Stimulated activated naive B cell treated with anti-CD40 and anti-IgM and Interleukin-4, amounts not matched to agents 10 μg/mL and 1 μg/mL and 100 μg/mL, for 72 hours (primary cell): ENCODE measurements around the gene C2orf81.
"Not testable (repeated sequence)": the region's sequence is repeated elsewhere in the genome, so short reads cannot be mapped to it uniquely, and the experiment has no call there.

Source experiments
- ATAC-seq, 2 donors: fragments of 150-1000 bp; cut with Tn5 transposase; replicated peaks; 2 replicates each; pipeline ENCODE4 v1.10.0; 2021; ENCODE audit warnings: moderate library complexity in 1 of 2
- DNase-seq: peaks from one replicate; pipeline ENCODE4 v3.0.0; 2021
- H3K27ac Mint-ChIP-seq: one replicate; pipeline ENCODE4 v1.8.0; 2022; ENCODE audit warnings: mild to moderate bottlenecking, mixed read lengths
- H3K27me3 Mint-ChIP-seq, 2 donors: one replicate each; pipeline ENCODE4 v1.8.0; 2022; ENCODE audit warnings: mixed read lengths in 2 of 2
- H3K36me3 Mint-ChIP-seq, 2 donors: one replicate each; pipeline ENCODE4 v1.8.0; 2022; ENCODE audit warnings: mixed read lengths in 2 of 2, mild to moderate bottlenecking in 1 of 2
- H3K4me1 Mint-ChIP-seq, 2 donors: one replicate each; pipeline ENCODE4 v1.8.0; 2022; ENCODE audit warnings: mixed read lengths in 2 of 2, mild to moderate bottlenecking in 1 of 2
- H3K4me3 Mint-ChIP-seq, 2 donors: one replicate each; pipeline ENCODE4 v1.8.0; 2022; ENCODE audit warnings: mild to moderate bottlenecking in 2 of 2, mixed read lengths in 2 of 2, moderate library complexity in 1 of 2
- H3K9me3 Mint-ChIP-seq, 2 donors: one replicate each; pipeline ENCODE4 v1.8.0; 2022; ENCODE audit warnings: mixed read lengths in 2 of 2, mild to moderate bottlenecking in 1 of 2

C2orf81 gene

DNA sequence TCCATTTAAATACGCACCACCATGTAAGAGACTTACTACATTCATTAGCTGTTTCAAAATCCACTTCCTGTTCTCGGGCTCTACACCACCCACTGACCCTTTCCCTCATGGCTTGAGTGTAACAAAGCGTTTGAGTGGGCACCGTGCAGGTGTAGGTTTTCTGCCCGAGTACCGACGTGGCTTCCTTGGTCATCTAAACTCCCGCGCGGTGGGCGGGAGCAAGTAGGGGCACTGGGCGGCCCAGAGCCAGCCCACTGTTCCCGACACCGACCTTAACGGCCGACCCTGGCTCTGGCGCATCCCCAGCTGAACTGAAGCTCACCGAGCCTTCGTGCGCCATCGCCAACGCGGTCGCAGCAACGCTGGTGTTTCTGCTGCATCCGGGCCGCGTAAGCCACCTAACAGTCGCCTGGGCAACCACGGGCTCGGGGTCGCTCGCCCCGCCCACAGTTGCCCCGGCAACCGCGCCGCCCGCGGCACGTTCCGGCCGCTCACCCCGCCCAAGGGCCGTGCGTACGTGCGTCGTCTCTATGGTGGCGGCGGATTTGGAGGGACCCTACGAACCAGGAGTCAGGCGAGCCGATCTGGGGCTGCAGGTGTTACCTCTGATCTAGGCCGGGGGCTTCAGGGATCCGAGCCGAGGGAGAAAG is at the start of gene C2orf81, which contains the start of gene WDR54:
TSS of gene C2orf81 (minus strand) at position 399 of the 650 bp plus-strand sequence. CDS start at position 340, 59 bp downstream.
TSS of gene WDR54 (plus strand) at position 510 of the 650 bp plus-strand sequence. CDS start 424 bp downstream, outside the sequence.
- DNase-seq: peak; percentile 95
- ATAC-seq: peak; percentile 91 to 94
- no peaks in the 10 kb centered on the region for H3K9me3 Mint-ChIP-seq
- peaks cover 11 to 17% of the 10 kb centered on the region in 2 donors for H3K36me3 Mint-ChIP-seq
- H3K27ac Mint-ChIP-seq: peak within 1 kb of the TSS; percentile 95
- peak within 1 kb of the TSS; percentile 94 for H3K4me3 Mint-ChIP-seq
- peaks cover 27 to 62% of the 10 kb centered on the region in 2 donors for H3K4me1 Mint-ChIP-seq
- H3K27me3 Mint-ChIP-seq: no peaks in the 10 kb centered on the region

DNA sequence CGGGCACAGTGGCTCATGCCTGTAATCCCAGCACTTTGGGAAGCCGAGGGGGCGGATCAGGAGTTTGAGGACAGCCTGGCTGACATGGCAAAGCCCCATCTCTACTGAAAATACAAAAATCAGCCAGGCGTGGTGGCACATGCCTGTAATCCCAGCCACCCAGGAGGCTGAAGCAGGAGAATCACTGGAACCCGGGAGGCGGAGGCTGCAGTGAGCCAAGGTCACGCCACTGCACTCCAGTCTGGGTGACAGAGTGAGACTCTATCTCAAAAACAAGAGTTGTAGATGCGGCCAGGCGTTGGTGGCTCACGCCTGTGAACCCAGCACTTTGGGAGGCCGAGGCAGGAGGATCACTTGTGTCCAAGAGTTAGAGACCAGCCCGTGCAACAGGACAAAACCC is 49.3 kb upstream of the C2orf81 start:
- ATAC-seq, H3K9me3 Mint-ChIP-seq, DNase-seq, H3K27me3 Mint-ChIP-seq: not testable (repeated sequence)
- Mint-ChIP-seq H3K4me3 (peak overlapping the region in 1 of 2 donors; percentile 39), H3K4me1 (peaks cover 13 to 39% of the 10 kb centered on the region in 2 donors), H3K27ac (peak overlapping the region; percentile 91), H3K36me3 (peaks cover 24 to 36% of the 10 kb centered on the region in 2 donors)

DNA sequence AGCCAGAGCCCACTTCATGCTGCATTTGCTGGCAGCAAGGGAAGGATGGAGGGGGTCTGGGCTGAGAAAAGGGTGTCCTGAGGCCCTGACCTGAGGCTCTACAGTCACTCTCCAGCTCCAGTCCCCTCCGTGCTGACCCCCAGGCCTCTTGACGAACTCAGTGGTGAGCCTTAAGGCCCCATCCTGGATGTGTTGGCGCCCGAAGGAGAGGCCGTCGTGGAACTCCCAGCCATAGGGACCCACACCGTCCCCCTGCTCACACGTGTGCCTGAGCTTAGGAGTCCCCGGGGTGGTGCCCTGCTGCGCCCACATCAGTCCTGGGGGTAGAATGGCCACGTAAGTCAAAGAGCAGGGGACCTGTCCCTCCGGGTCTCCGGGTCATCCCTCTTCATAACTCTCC is 43.0 kb upstream of the C2orf81 start:
- DNase-seq (no peak), ATAC-seq (peak in 1 of 2 donors; percentile 6)
- Mint-ChIP-seq H3K27me3 (no peaks in the 10 kb centered on the region), H3K9me3 (no peaks in the 10 kb centered on the region), H3K36me3 (peaks cover 16 to 32% of the 10 kb centered on the region in 2 donors), H3K4me1 (peaks cover 16 to 41% of the 10 kb centered on the region in 2 donors), H3K27ac (peak overlapping the region; percentile 90), H3K4me3 (peak overlapping the region; percentile 95 to 100)

DNA sequence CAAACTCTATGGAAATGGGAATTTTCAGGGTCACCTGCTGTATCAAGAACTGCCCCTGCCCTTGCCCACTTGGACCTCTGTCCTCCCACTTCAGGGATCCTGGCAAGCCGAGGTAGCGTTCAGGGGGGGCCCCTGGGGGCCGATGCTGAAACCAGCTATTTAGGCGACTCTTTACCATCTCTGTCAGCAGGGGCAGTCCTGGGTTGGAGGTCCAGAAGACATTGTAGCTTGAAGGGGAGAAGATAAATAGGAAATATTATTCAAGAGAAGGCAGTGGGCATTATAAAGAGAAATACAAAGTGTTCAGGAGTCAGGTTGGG is 41.3 kb upstream of the C2orf81 start:
- H3K4me1 Mint-ChIP-seq: peaks cover 22 to 49% of the 10 kb centered on the region in 2 donors
- H3K27ac Mint-ChIP-seq: peak overlapping the region; percentile 60
- ATAC-seq: no peak
- DNase-seq: no peak
- H3K4me3 Mint-ChIP-seq: no peak overlapping the region
- peaks cover 16 to 32% of the 10 kb centered on the region in 2 donors for H3K36me3 Mint-ChIP-seq
- no peaks in the 10 kb centered on the region for H3K27me3 Mint-ChIP-seq
- H3K9me3 Mint-ChIP-seq: no peaks in the 10 kb centered on the region

DNA sequence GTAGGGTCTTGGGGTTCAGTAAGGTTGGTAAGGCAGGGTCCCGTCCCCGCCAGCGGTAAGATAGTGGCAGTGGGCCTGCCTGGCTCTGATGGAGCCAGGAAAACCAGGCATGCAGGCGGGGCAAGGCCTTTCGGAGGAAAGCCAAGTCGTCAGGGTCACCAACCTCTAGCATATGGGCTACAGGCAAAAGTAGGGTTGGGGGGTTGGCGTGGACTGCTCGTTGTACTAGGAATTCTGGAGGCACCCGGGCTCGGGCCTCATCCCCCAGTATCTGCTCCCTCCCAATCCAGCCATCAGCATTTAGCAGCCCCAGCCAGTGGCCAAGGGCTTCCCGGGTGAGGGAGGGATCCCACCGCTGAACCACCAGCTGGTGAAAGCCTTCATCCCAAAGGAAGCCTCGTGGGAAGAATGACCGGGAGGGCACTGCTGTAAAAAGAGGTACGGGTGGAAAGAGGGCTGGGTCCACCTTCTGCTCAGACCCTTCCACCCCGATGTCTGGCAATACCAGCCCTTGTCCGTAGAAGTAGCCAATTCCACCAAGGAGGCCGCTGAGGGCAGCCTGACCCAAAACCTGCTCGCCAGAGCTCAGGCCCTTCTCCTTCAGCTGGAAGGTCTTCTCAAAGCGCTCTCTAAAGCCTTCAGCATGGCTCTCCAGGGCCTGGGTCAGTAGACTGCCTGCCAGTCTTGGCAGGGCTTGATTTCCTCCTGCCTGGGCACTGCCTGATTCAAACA is 40.8 kb upstream of the C2orf81 start:
- H3K36me3 Mint-ChIP-seq: peaks cover 17 to 33% of the 10 kb centered on the region in 2 donors
- no peak overlapping the region for H3K4me3 Mint-ChIP-seq
- no peak for DNase-seq
- ATAC-seq: no peak
- no peaks in the 10 kb centered on the region for H3K9me3 Mint-ChIP-seq
- H3K27ac Mint-ChIP-seq: peak overlapping the region; percentile 73
- H3K27me3 Mint-ChIP-seq: no peaks in the 10 kb centered on the region
- H3K4me1 Mint-ChIP-seq: peaks cover 23 to 51% of the 10 kb centered on the region in 2 donors

DNA sequence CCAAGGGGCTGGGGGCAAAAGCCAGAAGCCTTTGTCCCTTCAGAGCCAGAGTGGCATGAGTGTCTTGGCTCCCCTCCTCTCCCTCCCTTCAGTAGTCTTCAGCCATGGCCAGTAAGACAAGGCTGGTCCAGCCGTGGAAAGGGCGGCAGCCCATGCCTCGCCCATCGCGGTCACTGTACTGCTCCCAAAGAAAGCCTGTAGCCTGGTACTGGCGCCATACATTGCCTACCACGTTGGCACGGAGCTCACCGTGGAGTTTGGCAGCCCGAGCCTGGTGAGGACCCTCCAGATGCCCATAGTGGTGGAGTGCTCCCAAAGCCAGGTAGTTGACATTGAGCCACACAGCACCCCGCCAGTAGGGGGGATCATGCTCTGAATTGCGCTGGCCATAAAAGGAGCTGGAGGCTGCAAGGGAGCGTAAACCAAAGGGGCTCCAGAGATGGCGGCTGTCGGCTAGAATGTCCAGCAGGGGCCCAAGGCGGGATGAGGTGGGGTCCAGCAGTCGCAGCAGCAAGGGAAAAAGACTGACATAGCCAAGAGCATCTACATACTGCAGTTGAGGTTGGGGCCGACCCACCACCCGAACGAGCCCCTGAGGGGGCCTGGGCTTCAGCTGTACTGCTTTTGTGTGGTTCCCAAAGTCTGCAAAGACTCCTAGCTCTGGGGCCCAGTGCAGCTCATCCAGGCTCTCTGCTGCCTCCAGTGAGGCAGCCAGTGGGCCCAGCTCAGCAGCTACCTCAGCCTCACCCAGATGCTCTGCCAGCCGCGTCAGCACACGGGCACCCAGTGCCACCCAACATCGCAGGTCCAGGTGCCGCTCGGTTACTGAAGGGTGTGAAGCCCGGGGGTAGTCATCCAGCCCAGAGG is 40.0 kb upstream of the C2orf81 start:
- H3K27ac Mint-ChIP-seq: peak overlapping the region; percentile 73
- H3K4me3 Mint-ChIP-seq: no peak overlapping the region
- no peaks in the 10 kb centered on the region for H3K9me3 Mint-ChIP-seq
- DNase-seq (no peak), ATAC-seq (no peak)
- H3K36me3 Mint-ChIP-seq: peaks cover 18 to 41% of the 10 kb centered on the region in 2 donors
- H3K4me1 Mint-ChIP-seq: peaks cover 28 to 59% of the 10 kb centered on the region in 2 donors
- H3K27me3 Mint-ChIP-seq: no peaks in the 10 kb centered on the region

DNA sequence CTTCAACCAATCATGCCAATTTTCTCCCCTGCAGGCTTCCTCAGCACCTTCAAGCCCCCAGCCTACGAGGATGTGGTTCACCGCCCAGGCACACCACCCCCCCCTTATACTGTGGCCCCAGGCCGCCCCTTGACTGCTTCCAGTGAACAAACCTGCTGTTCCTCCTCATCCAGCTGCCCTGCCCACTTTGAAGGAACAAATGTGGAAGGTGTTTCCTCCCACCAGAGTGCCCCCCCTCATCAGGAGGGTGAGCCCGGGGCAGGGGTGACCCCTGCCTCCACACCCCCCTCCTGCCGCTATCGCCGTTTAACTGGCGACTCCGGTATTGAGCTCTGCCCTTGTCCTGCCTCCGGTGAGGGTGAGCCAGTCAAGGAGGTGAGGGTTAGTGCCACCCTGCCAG is 38.8 kb upstream of the C2orf81 start:
- H3K27me3 Mint-ChIP-seq, ATAC-seq, DNase-seq, H3K9me3 Mint-ChIP-seq: not testable (repeated sequence)
- H3K36me3 Mint-ChIP-seq: peaks cover 23 to 52% of the 10 kb centered on the region in 2 donors
- peaks cover 39 to 71% of the 10 kb centered on the region in 2 donors for H3K4me1 Mint-ChIP-seq
- H3K4me3 Mint-ChIP-seq: peak overlapping the region; percentile 84 to 94
- peak overlapping the region; percentile 39 for H3K27ac Mint-ChIP-seq

DNA sequence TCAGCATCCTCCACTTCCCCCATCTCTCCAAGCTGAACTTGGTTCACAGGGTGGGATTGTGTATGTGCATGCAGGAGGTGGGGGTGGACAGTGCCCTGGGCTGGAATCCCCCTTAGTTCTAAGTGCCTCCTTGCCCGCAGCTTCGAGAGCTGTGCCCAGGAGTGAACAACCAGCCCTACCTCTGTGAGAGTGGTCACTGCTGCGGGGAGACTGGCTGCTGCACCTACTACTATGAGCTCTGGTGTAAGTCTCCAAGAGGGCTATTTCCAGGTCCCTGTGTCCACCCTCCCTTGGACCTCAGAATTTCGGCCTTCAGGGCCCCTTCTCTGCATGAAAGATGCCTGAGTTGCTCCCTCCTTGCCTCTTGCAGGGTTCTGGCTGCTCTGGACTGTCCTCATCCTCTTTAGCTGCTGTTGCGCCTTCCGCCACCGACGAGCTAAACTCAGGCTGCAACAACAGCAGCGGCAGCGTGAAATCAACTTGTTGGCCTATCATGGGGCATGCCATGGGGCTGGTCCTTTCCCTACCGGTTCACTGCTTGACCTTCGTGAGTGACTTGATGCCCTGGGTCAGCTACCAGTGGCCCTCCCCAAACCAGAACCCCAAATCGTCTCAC is 38.2 kb upstream of the C2orf81 start:
- H3K4me3 Mint-ChIP-seq: peak overlapping the region; percentile 84 to 94
- not testable (repeated sequence) for H3K27me3 Mint-ChIP-seq, DNase-seq, ATAC-seq, H3K9me3 Mint-ChIP-seq
- peak overlapping the region; percentile 39 for H3K27ac Mint-ChIP-seq
- H3K4me1 Mint-ChIP-seq: peaks cover 41 to 74% of the 10 kb centered on the region in 2 donors
- peaks cover 25 to 55% of the 10 kb centered on the region in 2 donors for H3K36me3 Mint-ChIP-seq

DNA sequence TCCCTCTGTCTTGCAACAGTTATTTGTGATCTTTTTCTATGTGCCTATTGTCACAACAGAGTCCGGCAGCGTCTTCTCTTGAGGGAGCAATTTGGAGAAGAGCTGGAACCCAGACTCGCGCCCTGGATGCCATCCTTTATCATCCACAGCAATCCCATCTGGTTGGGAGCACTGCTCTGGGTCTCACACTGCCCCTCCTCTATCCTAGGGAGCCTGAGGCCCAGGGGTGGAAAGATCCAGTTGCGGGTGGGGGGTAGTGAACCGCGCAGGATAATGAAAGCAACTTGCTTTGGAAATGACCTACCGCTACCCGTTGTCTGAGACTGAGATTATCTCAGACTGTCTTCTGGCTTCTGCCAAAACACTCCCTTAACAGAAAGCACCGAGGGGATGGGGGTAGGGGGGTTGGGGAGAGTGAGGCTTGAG is 37.5 kb upstream of the C2orf81 start:
- H3K4me3 Mint-ChIP-seq: peak overlapping the region; percentile 84 to 94
- H3K9me3 Mint-ChIP-seq: no peaks in the 10 kb centered on the region
- no peak for ATAC-seq
- no peak for DNase-seq
- no peaks in the 10 kb centered on the region for H3K27me3 Mint-ChIP-seq
- H3K36me3 Mint-ChIP-seq: peaks cover 25 to 55% of the 10 kb centered on the region in 2 donors
- H3K4me1 Mint-ChIP-seq: peaks cover 45 to 69% of the 10 kb centered on the region in 2 donors
- H3K27ac Mint-ChIP-seq: peak overlapping the region; percentile 100

DNA sequence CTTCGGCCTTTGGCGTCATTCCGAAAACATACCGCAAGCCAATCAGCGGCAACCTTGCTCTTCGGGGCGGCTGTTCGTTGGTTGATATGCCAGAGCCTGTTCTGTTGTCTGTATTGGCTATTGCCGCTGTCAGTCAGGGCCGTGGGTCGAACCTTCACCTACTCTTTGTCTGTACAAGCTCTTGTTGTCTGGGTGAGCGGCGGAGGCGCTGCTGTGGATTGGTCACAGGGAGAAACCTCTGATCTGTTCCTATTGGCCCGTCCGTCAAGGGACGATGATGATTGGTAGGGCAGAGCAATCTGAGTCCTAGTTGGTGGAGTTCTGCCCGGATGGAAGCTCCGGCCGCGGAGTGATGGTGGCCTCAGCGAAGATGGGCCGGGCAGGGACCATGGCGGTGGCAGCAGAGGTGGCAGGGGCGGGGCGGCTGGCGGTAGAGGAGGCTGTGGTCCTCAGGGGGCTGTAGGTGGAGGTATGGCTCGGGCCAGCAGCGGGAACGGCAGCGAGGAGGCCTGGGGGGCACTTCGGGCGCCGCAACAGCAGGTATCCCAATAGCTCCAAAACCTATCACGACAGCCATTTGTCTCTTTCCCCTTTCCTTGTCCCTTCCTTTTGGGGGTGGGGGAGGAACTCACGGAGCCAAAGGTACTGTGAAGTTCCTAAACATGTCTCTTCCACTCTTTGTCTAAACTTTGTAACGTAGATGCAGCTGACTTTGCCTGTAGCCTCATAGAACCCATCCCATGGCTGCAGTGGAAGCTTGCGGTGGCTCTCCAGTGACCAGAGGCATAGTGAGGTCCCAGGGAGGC is 36.9 kb upstream of the C2orf81 start, which contains the start of gene WBP1:
TSS of gene WBP1 (plus strand) at position 307 of the 806 bp plus-strand sequence. CDS start at position 472, 165 bp downstream.
- peak; percentile 84 to 87 for ATAC-seq
- peaks cover 25 to 55% of the 10 kb centered on the region in 2 donors for H3K36me3 Mint-ChIP-seq
- peak within 1 kb of the TSS; percentile 84 to 94 for H3K4me3 Mint-ChIP-seq
- H3K27me3 Mint-ChIP-seq: no peaks in the 10 kb centered on the region
- H3K4me1 Mint-ChIP-seq: peaks cover 44 to 63% of the 10 kb centered on the region in 2 donors
- DNase-seq: peak; percentile 100
- peak within 1 kb of the TSS; percentile 100 for H3K27ac Mint-ChIP-seq
- H3K9me3 Mint-ChIP-seq: no peaks in the 10 kb centered on the region

DNA sequence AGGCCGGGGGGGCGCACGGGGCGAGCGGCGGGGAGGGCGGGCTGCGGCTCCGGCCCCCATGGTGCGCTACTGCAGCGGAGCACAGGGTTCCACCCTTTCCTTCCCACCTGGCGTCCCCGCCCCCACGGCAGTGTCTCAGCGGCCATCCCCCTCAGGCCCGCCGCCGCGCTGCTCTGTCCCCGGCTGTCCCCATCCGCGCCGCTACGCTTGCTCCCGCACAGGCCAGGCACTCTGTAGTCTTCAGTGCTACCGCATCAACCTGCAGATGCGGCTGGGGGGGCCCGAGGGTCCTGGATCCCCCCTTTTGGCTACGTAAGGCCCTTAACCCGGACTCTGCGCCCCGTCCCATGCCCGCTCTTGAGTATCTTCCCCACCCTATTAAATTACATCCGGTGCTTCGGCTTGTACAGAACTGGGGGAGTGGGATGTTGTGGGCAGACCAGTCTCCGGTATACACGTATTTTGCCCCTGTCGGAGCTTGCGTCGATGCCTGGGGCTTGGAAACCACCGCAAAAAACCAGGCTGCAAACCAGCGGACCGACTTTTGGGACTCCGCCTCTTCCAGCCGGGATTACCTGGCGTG is 36.2 kb upstream of the C2orf81 start:
- Mint-ChIP-seq H3K9me3 (no peaks in the 10 kb centered on the region), H3K4me1 (peaks cover 41 to 56% of the 10 kb centered on the region in 2 donors), H3K27ac (peak overlapping the region; percentile 100), H3K36me3 (peaks cover 22 to 48% of the 10 kb centered on the region in 2 donors), H3K27me3 (no peaks in the 10 kb centered on the region), H3K4me3 (peak overlapping the region; percentile 84 to 94)
- DNase-seq (peak; percentile 77), ATAC-seq (peak; percentile 52 to 56)

DNA sequence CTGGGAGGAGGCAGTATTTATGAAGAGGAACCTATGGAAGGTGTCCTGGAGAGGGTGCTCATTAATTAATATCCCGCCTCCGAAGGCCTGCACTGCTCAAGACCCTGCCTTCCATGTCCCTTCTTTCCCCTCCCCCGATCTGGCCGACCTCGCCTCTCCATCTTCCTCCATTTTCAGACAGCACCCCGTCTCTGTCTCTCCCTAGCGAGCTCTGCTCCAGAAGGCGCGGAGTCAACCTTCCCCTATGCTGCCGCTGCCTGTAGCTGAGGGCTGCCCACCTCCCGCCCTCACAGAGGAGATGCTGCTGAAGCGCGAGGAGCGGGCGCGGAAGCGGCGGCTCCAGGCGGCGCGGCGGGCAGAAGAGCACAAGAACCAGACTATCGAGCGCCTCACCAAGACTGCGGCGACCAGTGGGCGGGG is 35.7 kb upstream of the C2orf81 start:
- ATAC-seq (no peak), DNase-seq (no peak)
- Mint-ChIP-seq H3K4me1 (peaks cover 40 to 54% of the 10 kb centered on the region in 2 donors), H3K27ac (peak overlapping the region; percentile 100), H3K36me3 (peaks cover 18 to 44% of the 10 kb centered on the region in 2 donors), H3K4me3 (peak overlapping the region; percentile 84 to 94), H3K9me3 (no peaks in the 10 kb centered on the region), H3K27me3 (no peaks in the 10 kb centered on the region)
